HG03103 (cell line): ENCODE results near the gene C1orf210.

Source experiments
- ATAC-seq: cut with Tn5 transposase; IDR thresholded peaks from one replicate; pipeline ENCODE4 v1.9.1; 2021; ENCODE audit warnings: low read depth; ENCODE audit not compliant: unreplicated experiment

C1orf210 gene

DNA sequence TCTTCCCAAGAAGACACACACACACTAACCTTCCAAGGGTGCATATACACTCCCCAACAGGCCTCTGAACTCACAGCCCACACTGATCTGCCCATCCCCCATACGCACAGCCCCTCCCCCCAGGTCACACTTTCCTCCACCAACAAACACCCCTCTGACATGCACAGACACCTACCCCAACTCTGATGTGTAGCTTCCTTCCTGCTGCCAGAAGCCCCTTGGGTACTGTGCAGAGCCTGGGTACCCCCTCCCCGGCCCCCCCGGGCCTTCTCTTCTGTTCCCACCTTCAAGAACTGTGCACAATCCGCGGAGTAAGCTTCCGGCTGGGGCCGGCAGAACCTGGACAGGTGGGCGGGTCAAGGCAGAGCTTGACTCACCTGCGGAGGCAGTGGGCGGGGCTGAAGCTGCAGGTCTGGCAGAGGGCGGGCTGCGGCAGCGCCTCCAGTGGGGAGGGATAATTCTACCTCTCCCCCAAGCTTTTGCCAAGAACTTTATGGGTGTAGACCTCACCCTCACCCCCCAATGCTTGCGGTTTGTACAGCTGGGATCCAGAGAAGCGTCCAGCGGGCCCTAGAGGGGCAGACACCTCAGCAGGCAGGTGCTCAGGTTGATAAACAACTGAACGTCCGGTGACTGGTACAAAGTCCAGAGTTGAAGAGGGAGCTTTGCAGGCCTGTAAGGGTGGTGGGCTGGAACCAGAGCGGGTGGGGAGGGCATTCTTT lies at the start of gene C1orf210:
C1orf210 (minus strand) TSS at position 313 of the 722 bp plus-strand sequence. CDS start 2,311 bp downstream, outside the sequence.
- ATAC-seq = no peak

DNA sequence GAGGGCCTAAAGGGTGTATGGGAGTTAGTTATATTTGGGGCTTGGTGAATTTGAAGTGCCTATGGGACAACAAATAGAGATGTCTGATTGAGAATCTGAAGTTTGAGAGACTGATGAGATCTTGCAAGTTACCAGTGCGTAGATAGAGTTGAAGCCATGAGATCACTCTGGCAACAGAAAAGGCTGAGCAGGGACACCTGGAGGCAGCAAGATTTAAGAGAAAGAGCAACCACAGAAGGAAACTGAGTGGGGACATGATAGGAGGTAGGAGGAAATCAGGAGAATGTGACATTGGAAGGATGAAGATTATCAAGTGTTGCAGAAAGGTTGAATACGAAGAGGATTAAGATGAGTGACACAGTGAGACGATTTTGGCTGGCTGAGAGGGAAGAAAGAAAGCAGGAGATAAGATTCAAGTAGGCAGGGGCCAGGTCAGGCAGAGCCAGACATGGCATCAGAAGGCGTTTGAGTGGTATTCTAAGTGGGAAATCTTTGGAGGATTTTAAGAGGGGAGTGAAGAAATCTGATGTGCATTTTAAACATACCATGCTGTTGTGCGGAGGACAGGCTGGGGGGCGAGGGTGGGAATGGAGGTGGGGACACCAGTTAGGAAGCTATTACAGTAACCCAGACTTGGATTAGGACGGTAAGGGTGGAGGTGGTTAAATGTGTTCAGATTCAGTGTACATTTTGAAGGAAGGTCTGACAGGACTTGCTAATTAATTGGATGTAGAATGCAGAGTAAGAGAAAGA lies 49.2 kb upstream of the C1orf210 start:
- no peak for ATAC-seq

DNA sequence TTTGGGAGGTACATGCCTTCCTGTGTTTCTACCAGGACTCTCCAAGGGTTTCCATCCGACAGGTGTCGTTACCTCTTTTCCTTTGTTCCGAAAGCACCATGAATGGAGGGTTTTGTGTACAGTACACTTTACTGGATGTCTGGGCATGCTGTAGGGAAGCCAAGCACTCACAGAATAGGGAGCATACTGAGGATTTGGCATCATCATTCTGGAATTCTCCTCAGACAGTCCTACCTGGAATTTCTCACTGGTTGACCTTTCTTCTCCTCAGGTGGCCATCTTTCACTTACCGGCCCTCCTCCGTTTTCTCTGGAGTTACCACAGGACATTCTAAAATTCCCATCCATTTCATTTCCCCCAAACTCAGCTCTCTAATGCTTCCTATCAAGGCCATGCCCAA lies 46.3 kb upstream of the C1orf210 start:
- ATAC-seq = no peak

DNA sequence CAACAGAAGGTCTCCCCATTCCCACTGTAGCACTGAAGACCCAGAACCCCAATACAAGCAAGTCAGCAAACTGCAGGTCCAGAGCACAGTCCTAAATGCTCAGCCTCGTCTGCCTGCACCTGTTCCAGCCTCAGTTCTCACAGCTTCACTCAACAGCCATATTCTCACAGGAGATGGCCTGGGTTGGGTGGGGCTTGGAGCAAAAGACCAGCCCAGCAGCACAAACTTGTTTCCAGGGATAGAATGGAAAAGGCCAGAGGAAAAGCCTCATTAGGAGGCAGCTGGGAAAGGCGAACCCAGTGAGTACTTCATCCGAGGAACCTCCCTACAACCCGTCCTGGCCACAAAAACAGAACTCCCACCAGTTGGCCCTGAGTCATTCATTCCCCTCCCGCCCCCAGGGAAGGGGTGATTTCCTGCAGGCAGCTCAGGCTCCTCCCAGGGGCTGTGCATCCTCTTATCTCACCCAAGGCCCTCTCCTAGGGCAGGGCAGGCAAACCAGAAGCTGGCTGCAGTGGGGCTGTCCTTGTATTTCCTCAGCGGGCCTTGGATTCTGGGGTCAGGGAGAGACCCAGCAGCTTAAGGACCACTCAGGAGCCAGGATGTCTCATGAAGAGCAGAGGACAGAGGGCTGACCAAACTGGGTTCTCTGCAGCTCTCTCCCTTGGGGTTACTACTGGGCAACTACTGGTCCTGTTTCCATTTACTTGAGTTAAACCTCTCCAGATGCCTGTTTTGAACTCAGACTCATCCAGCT lies 44.8 kb upstream of the C1orf210 start:
- ATAC-seq = no peak

DNA sequence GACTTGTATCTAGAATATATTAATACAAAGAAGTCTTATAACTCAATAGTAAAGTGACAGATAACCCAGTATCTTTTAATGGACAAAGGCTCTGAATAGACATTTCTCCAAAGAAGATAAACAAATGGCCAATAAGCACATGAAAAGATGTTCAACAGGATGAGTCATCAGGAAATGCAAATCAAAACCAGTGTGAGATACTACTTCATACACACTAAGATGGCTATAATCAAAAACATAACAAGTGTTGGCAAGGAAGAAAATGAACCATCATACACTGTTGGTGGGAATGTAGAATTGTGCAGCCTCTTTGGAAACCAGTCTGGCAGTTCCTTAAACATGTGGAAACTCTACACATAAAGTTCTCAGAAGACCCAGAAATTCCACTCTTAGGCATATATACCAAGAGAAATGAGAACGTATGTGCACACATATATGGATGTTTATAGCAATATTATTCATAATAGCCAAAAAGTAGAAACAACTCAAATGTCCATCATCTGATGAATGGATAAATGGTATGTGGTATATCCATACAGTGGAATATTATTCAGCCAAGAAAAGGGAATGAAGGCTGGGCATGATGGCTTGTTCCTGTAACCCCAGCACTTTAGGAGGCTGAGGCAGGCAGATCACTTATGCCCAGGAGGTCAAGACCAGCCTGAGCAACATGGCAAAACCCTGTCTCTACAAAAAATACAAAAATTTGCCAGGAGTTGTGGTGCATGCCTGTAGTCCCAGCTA lies 42.3 kb upstream of the C1orf210 start:
- no peak for ATAC-seq

DNA sequence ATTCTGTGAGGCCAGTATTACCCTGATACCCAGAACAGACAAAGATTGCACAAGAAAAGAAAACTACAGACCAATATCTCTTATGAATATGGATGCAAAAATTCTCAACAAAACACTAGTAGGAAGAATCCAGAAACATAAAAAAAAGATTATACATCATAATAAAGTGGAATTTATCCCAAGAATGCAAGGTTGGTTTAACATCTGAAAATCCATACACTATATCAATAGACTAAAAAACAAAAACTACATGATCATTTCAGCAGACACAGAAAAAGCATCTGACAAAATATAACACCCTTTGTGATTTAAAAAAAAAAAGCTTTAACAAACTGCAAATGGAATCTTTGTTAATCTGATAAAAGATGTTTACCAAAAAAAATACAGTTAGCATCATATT lies 40.0 kb upstream of the C1orf210 start:
- ATAC-seq = no peak

DNA sequence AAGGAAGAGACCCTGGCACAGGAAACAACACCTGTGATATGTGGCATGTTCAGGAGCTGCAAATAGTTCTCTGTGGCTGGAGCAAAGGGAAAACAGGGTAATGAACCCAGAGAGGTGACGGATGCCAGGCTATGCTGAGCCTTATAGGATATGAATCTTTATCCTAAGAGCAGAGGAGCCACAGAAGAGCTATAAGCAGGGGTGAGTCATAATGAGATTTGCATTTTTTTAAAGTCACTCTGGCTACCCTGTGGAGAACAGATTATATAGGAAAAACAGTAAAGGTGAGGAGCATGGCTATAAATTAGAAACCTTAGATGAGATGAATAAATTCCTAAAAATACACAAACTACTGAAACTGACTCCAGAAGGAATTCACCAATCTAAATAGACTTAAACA lies 39.4 kb upstream of the C1orf210 start:
- no peak for ATAC-seq

DNA sequence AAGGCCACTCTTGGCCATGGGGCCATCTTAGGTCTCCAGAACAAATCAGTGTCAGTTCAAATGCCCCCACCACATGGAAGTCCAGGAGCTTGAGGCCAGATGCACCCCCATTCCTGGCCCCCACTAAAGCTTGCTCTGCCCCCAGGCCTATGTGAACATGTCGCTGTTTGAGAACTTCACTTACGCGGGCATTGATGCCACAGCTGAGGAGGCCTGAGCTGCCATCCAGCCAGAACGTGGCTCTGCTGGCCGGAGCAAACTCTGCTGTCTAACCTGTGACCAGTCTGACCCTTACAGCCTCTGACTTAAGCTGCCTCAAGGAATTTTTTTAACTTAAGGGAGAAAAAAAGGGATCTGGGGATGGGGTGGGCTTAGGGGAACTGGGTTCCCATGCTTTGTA lies 37.1 kb upstream of the C1orf210 start:
- no peak for ATAC-seq

DNA sequence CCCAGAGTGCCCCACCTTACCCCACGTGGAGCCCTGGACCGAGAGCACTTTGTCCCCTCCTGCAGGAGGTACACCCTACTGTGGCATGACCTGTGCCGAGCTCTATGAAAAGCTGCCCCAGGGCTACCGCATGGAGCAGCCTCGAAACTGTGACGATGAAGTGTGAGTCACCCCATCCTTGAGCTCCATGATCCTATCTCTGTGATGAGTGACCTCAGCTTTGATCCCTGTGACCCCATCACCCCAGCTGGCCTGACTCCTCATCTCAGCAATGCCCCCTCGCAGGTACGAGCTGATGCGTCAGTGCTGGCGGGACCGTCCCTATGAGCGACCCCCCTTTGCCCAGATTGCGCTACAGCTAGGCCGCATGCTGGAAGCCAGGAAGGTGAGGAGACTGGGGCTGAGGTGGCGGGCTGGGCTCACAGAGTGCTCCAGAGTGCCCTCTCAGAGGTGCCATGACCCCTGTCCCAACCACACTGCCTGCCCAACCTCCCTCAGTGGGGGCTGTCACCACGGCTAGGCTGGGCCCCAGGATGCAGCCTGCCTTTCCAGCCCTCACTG lies 36.0 kb upstream of the C1orf210 start:
- no peak for ATAC-seq

DNA sequence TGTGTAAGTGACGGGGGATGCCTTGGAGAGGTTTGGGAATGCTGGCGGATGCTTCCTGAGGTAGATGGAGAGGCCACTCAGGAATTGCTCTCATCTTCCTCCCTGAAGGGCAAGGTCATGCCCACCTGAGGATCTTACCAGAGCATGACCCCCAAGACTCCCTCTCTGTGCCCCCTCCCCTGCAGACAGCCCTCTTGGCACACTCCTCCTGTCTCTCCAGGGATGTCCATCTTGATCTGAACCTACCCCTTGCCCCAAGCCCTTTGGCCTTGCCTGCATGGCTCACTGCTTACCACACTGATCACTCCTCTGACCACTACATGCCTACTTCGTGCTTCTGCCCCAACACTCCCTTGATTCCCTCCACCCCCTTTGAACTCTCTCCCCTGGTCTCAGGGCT lies 34.4 kb upstream of the C1orf210 start:
- ATAC-seq = no peak

DNA sequence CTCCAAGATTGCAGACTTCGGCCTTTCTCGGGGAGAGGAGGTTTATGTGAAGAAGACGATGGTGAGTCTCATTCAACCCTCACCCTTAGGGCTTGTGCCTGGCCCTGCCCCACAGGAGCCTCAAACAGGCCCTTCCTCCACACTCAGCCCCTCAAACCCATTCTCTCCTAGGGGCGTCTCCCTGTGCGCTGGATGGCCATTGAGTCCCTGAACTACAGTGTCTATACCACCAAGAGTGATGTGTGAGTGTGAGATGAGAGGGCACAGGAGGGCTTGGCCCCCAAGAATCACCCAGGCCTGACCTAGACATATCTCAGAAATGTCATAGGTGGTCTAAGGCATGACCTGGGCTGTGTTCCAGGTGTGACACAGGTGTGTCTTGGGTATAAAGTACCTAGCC lies 33.9 kb upstream of the C1orf210 start:
- no peak for ATAC-seq

DNA sequence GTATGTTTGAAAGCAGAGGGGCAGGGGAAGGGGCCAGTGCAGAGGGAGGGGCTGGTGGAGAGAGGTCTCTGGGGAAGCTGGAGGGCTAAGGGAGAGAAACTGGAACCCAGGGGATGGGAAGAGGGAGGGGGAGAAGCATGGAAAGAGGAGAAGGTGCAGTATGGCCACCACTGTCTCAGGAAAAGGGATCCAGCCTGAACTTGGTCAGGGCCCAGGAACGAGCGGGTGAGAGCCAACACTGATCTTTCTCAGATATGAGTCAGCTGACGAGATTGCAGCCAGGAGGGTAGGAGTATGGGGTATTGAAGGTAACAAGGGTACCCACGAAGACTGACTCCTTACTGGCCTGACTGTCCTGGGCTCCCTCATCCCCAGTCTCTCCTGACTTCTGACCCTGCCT lies 33.5 kb upstream of the C1orf210 start:
- ATAC-seq = no peak

DNA sequence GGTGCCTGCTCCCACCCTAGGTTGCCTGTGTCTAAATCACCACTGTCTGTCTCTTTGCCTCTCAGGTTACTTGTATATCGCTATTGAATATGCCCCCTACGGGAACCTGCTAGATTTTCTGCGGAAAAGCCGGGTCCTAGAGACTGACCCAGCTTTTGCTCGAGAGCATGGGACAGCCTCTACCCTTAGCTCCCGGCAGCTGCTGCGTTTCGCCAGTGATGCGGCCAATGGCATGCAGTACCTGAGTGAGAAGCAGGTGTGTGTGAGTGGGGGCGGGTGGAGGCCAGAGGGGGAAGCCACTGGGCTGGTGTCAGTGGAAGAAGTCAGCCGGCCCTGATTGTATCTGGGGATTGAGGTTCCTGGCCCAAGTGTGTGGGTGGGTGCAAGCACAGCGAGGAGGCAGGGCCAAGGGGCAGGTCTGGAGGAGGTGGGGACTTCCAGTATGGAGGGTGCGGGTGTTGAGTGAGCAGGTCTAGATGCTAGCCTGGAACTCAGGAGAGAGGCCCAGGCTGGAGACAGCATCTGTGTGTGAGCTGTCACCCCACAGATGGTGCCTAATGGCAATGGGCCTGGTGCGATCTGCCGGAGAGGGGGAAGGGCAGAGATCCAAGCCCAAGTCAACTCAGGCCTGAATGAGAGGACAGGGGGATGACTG lies 32.6 kb upstream of the C1orf210 start:
- no peak for ATAC-seq

DNA sequence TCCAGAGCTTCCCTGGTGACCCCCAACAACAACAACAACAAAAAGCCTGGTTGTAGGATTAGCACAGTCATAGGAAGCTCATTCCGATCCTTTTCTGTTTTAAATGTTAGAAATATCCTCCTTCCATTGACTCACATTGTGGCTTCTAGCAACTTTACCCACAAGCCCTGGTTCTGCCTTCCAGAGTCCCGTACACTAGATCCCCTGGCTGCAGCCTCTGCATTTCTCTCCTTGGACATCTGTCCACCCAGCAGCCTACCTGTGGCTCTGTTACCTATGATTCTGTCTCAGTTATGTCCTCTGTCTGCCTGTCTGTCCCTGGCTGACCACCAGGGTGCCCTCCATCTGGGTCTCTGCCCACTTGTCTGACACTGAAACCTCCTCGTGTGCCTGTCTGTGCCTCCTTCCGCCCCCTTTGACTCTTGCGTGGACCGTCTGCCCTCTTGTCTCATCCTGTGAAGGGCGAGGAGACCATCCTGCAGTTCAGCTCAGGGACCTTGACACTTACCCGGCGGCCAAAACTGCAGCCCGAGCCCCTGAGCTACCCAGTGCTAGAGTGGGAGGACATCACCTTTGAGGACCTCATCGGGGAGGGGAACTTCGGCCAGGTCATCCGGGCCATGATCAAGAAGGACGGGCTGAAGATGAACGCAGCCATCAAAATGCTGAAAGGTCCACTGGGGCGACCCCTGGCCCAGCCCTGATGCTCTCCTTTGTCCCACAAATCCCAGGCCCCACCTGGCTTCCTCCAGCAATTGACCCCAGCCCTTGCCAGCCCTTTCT lies 31.5 kb upstream of the C1orf210 start:
- ATAC-seq = no peak

DNA sequence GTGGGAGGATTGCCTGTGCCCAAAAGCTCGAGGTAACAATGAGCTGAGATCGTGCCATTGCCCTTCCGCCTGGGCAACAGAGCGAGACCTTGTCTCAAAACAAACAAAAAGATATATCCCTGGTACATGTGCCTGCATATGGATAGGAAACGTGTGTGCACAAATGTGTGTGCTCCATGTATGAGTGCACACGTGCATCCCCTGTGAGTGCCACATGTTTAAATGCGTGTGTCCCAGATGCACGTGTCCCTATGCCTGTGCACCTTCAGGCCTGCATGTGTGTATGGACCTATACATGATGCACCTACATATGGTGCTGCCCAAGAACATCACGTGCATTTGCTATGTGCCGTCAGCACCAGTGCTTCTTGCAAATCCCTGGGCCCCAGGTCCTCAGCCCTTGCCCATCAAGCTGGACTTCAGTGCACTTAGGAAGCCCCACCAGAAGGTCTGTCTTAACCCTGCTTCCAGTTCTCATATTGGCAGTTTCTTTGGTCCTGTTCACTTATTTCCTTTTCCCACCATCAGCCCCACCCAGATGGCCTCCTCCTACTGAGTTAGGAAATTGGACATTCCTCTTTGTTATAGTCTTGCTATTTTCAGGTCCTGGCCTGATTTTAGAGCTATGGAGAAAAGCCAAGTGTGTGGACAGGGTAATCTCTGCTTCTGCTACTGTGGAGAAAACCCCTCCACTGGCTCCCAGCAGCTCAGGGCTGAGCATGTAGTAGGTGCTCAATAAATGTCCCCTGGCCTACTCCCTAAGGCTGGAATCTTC lies 30.8 kb upstream of the C1orf210 start:
- no peak for ATAC-seq

DNA sequence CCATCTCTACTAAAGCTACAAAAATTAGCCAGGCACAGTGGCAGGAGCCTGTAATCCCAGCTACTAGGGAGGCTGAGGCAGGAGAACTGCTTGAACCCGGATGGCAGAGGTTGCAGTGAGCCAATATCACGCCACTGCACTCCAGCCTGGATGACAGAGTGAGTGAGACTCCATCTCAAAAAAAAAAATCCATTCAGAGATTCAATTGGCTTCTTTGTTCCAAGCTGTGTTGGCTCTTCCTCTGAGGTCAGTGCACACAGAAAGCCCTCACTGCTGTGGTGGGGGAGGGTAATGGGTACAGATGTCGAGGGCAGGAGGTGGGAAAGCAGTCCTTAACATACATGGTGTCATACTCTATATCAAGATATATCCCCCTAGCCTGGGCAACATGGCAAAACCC lies 30.1 kb upstream of the C1orf210 start:
- no peak for ATAC-seq

DNA sequence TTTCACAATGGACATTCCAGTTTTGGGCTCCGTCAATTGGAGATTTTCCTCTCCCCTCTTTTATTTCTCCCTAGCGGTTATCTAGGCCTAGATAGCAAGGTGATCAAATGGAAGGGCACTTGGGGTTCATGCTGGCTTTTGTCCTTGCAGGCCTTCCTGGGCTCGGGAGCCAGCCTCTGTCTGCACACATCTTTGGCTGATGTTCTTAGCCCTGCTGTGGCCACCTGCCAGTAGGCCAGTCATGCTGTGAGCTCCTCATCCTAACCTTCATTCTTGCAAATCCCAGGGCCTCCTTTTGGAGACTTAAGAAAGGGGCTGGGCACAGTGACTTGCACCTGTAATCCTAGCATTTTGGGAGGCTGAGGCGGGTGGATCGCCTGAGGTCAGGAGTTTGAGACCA lies 28.9 kb upstream of the C1orf210 start:
- ATAC-seq = no peak

DNA sequence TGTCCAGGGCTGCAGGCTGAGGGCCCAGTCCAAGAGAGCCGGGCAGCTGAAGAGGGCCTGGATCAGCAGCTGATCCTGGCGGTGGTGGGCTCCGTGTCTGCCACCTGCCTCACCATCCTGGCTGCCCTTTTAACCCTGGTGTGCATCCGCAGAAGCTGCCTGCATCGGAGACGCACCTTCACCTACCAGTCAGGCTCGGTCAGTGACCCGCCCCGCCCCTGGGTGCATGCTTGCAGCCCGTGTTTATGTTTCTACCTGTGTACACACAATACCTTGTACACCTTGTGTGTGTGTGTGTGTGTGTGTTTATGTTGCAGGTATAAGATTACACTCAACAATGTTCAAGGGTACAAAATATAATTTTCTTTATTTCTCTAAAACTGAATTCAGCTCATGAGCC lies 28.4 kb upstream of the C1orf210 start:
- no peak for ATAC-seq
